ENCODE measurements around the gene ARG2. TPM values are rescaled to one million over a fixed set of nuclear protein-coding genes. Genes with fewer than 3 reads are reported as not detected.

ARG2 gene
- total RNA-seq, 4 donors from 2014 or later, result 0.51 to 3.7 (median 2.8) TPM; not detected in 1

DNA sequence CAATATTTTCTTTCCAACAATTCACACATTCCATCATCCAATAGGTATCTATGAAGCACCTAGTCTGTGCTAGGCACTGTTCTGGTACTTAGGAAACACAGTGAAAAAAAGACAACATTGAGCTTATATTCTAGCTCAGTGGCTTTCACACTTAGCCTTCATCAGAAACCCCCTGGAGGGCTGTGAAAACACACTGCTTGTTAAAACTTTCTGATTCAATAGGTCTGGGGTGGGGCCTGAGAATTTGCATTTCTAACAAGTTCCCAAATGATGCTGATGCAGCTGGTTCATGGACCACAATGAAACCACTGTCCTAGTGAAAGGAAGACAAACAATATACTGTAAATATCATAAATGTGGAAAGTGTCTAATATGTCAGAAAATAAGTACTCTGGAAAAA is 48.8 kb downstream of the ARG2 start:
- Histone ChIP-seq H3K9me3 (no peaks in the 10 kb centered on the region), H3K27me3 (no peaks in the 10 kb centered on the region), H3K4me1 (peaks cover 0 to 11% of the 10 kb centered on the region in 2 donors), H3K27ac (no peak overlapping the region), H3K36me3 (no peaks in the 10 kb centered on the region), H3K4me3 (no peak overlapping the region)
- intact Hi-C loops (cut with DNase I; ENCODE audit: low total_unique reads), result loop anchor here (10.0 kb wide), 1 partner anchor 84 kb away; no protein-coding TSS in a partner anchor
- no peak for DNase-seq
- TF ChIP-seq, protein P1, sequence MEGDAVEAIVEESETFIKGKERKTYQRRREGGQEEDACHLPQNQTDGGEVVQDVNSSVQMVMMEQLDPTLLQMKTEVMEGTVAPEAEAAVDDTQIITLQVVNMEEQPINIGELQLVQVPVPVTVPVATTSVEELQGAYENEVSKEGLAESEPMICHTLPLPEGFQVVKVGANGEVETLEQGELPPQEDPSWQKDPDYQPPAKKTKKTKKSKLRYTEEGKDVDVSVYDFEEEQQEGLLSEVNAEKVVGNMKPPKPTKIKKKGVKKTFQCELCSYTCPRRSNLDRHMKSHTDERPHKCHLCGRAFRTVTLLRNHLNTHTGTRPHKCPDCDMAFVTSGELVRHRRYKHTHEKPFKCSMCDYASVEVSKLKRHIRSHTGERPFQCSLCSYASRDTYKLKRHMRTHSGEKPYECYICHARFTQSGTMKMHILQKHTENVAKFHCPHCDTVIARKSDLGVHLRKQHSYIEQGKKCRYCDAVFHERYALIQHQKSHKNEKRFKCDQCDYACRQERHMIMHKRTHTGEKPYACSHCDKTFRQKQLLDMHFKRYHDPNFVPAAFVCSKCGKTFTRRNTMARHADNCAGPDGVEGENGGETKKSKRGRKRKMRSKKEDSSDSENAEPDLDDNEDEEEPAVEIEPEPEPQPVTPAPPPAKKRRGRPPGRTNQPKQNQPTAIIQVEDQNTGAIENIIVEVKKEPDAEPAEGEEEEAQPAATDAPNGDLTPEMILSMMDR (IDR thresholded peaks at IDR 0.05), result no peak
- no peak for TF ChIP-seq POLR2A (IDR thresholded peaks at IDR 0.05)

DNA sequence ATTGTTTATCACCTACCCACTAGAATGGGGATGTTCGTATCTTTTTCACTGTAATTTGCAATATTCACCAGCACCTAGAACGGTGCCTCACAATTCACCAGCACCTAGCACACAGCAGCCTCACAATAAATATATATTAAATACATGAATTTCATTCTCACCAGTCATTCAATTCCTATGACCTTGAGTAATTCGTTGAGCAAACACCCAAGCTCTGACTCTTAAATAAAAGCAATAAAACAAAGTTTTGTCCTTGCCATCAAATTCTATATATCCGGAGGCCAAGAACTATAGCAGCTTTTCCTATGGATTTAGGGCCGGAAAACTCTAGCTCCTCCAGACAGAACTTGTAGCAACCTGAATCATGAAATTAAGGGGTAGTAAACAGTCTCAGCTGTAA is 53.7 kb downstream of the ARG2 start:
- Histone ChIP-seq H3K36me3 (no peaks in the 10 kb centered on the region), H3K4me1 (peaks cover 4 to 13% of the 10 kb centered on the region in 2 donors), H3K27ac (peak overlapping the region in 1 of 2 donors; percentile 98)

DNA sequence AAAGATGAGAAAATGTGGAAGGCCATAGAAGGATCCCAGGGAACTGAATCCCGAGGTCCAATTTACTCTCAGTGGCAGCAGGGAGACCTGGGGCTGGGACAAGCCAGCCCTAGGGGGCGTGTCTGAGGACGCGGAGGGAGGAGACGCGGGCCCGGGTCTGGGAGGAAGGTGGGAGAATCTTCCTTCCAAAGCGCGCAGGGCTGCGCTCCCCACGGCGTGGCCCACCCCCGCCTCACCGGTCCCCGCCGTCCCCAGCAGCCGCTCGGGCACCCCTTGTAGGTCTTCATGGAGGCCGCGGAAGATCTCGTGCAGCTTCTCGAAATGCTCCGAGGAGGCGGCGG is 54.4 kb downstream of the ARG2 start:
- Histone ChIP-seq H3K27ac (peak overlapping the region; percentile 96 to 98), H3K4me3 (peak overlapping the region; percentile 86 to 90), H3K4me1 (peaks cover 4 to 13% of the 10 kb centered on the region in 2 donors), H3K9me3 (no peaks in the 10 kb centered on the region), H3K36me3 (no peaks in the 10 kb centered on the region), H3K27me3 (no peaks in the 10 kb centered on the region)
- peak; percentile 49 to 61 for DNase-seq
- intact Hi-C loops (cut with DNase I; ENCODE audit: low total_unique reads), result no loop called here
- TF ChIP-seq POLR2A (IDR thresholded peaks at IDR 0.05), result no peak
- TF ChIP-seq, protein P1 (IDR thresholded peaks at IDR 0.05), result peak in 3 of 4 experiments; percentile 16 to 28 (median 22)

More for the DNA sequence above, 53.7 kb downstream of the ARG2 start:
- peak overlapping the region; percentile 86 to 90 for H3K4me3 ChIP-seq
- DNase-seq, result no peak
- H3K9me3 ChIP-seq, result no peaks in the 10 kb centered on the region
- TF ChIP-seq, protein P1 (IDR thresholded peaks at IDR 0.05), result no peak
- no peak for TF ChIP-seq POLR2A (IDR thresholded peaks at IDR 0.05)
- intact Hi-C loops (cut with DNase I; ENCODE audit: low total_unique reads), result no loop called here
- H3K27me3 ChIP-seq, result no peaks in the 10 kb centered on the region

DNA sequence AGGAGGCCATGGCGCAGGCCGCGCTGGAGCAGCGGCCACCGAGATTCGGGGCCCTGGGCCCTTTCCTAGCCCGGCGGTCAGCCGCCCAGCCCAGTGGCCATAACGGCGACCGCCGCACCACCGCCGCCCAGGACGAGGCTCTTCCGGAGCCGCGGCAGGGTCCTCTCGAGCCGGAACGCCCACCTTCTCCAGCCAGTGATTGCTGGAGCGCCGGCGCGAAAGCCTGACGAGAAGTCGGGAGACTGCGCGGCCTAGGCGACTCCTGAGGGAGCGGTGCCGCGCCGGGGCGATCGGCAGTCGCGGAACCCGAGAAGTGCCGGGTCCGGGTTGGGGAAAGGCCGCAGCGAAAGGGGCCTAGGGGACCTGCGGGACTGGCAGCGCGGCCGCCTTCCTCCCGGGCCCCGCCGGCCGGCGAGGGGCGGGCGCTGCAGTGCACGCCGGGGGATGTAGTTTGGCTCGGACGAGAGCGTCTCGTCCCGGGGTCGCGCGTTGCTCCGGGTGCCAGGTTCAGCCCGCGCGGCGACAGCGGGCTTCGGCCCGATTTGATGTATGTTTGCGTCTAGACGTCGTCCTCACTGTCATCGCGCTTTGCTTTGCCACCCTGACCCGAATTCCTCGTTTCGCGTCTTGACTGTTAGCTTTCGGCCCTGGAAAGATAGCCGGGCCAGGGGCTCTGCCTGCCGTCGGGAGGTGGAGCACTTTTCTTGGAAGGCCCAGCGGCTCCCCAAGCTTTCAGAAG is 54.9 kb downstream of the ARG2 start, which contains the start of gene VTI1B:
TSS of gene VTI1B (minus strand) at position 153 of the 739 bp plus-strand sequence. CDS start at position 10, 143 bp downstream.
- H3K9me3 ChIP-seq, result no peaks in the 10 kb centered on the region
- peaks cover 4 to 13% of the 10 kb centered on the region in 2 donors for H3K4me1 ChIP-seq
- H3K27ac ChIP-seq, result peak within 1 kb of the TSS; percentile 96 to 98
- intact Hi-C loops (cut with DNase I; ENCODE audit: low total_unique reads), result no loop called here
- peak in 1 of 2 donors; percentile 62 for TF ChIP-seq POLR2A (IDR thresholded peaks at IDR 0.05)
- TF ChIP-seq, protein P1 (IDR thresholded peaks at IDR 0.05), result peak in 2 of 4 experiments; percentile 17 to 35
- H3K27me3 ChIP-seq, result no peaks in the 10 kb centered on the region
- H3K36me3 ChIP-seq, result no peaks in the 10 kb centered on the region
- DNase-seq, result peak; percentile 60 to 87
- H3K4me3 ChIP-seq, result peak within 1 kb of the TSS; percentile 86 to 90

DNA sequence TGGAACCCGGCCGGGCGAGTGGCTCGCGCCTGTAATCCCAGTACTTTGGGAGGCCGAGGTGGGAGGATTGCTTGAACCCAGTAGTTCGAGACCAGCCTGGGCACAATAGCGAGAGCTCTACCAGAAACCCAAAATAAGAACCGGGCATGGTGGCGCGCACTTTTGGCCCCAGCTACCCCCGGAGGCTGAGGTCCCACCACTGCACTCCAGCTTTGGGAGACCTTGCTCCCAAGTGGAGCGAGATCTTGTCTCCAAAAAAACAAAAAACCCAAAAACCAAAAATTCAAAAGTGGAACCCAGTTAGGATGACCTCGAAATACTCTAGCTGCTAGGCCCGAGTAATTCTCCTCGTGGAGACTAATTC is 55.5 kb downstream of the ARG2 start:
- Histone ChIP-seq H3K9me3 (no peaks in the 10 kb centered on the region), H3K4me1 (peaks cover 4 to 13% of the 10 kb centered on the region in 2 donors), H3K36me3 (no peaks in the 10 kb centered on the region), H3K4me3 (peak overlapping the region; percentile 86 to 90), H3K27ac (peak overlapping the region; percentile 96 to 98), H3K27me3 (no peaks in the 10 kb centered on the region)
- TF ChIP-seq POLR2A (IDR thresholded peaks at IDR 0.05), result no peak
- TF ChIP-seq, protein P1 (IDR thresholded peaks at IDR 0.05), result no peak
- intact Hi-C loops (cut with DNase I; ENCODE audit: low total_unique reads), result no loop called here
- DNase-seq, result no peak

Data from uterus (tissue), 4 donors.